H9 (cell line): ENCODE data around the gene STRA6. TPM values are rescaled to one million over a fixed set of nuclear protein-coding genes. Genes with fewer than 3 reads are reported as not detected.

Experiments
- DNase-seq: peaks from one replicate; pipeline ENCODE4 v3.0.0-alpha.2; 2017
- H2AFZ ChIP-seq: one replicate; pipeline ENCODE4 v1.6.1; 2013; ENCODE audit warnings: mild to moderate bottlenecking, low read length, control low read depth, moderate library complexity
- H2AK5ac ChIP-seq: 2 replicates; pipeline ENCODE4 v1.6.1; 2013; ENCODE audit warnings: low read length, control low read depth, mixed read lengths; ENCODE audit not compliant: insufficient read length
- H2BK120ac ChIP-seq: one replicate; pipeline ENCODE4 v1.6.1; 2013; ENCODE audit warnings: low read depth, mild to moderate bottlenecking, low read length, control low read depth, inconsistent platforms; ENCODE audit not compliant: poor library complexity, severe bottlenecking
- H2BK12ac ChIP-seq: 2 replicates; pipeline ENCODE4 v1.6.1; 2013; ENCODE audit warnings: low read length, control low read depth, mixed read lengths, low read depth; ENCODE audit not compliant: insufficient read length
- H2BK15ac ChIP-seq: 2 replicates; pipeline ENCODE4 v1.6.1; 2013; ENCODE audit warnings: low read depth, low read length, control low read depth
- H2BK20ac ChIP-seq: one replicate; pipeline ENCODE4 v1.6.1; 2013; ENCODE audit warnings: low read depth, mild to moderate bottlenecking, low read length, control low read depth, inconsistent platforms; ENCODE audit not compliant: poor library complexity, severe bottlenecking
- H2BK5ac ChIP-seq: 2 replicates; pipeline ENCODE4 v1.6.1; 2013; ENCODE audit warnings: low read length, control low read depth, mixed read lengths; ENCODE audit not compliant: insufficient read length
- H3K14ac ChIP-seq: 2 replicates; pipeline ENCODE4 v1.6.1; 2013; ENCODE audit warnings: low read length, control low read depth; ENCODE audit not compliant: insufficient read depth
- H3K18ac ChIP-seq: 2 replicates; pipeline ENCODE4 v1.6.1; 2013; ENCODE audit warnings: low read depth, mild to moderate bottlenecking, mixed read lengths, low read length, control low read depth; ENCODE audit not compliant: insufficient read length
- H3K23ac ChIP-seq: 2 replicates; pipeline ENCODE4 v1.6.1; 2013; ENCODE audit warnings: low read length, control low read depth, mixed read lengths, low read depth; ENCODE audit not compliant: insufficient read length
- H3K23me2 ChIP-seq: 2 replicates; pipeline ENCODE4 v1.6.1; 2013; ENCODE audit warnings: low read depth, mild to moderate bottlenecking, mixed read lengths, low read length, control low read depth; ENCODE audit not compliant: insufficient read length, poor library complexity, severe bottlenecking
- H3K27ac ChIP-seq: 2 replicates; pipeline ENCODE4 v1.5.1; 2013; ENCODE audit warnings: low read length, control low read depth, mixed read lengths, low read depth; ENCODE audit not compliant: insufficient read length
- H3K27me3 ChIP-seq: 2 replicates; pipeline ENCODE4 v1.6.1; 2013; ENCODE audit warnings: low read length, control low read depth, inconsistent platforms; ENCODE audit not compliant: insufficient read depth
- H3K4ac ChIP-seq: 2 replicates; pipeline ENCODE4 v1.6.1; 2013; ENCODE audit warnings: low read depth, mild to moderate bottlenecking, control low read depth, inconsistent platforms, low read length, moderate library complexity
- H3K4me1 ChIP-seq: 2 replicates; pipeline ENCODE4 v1.6.1; 2013; ENCODE audit warnings: low read length, control low read depth, inconsistent platforms; ENCODE audit not compliant: insufficient read depth
- H3K4me2 ChIP-seq: 2 replicates; pipeline ENCODE4 v1.6.1; 2013; ENCODE audit warnings: low read length, control low read depth, mixed read lengths; ENCODE audit not compliant: insufficient read length, insufficient read depth
- H3K56ac ChIP-seq: 2 replicates; pipeline ENCODE4 v1.6.1; 2013; ENCODE audit warnings: low read depth, mild to moderate bottlenecking, mixed read lengths, low read length, control low read depth; ENCODE audit not compliant: insufficient read length
- H3K79me1 ChIP-seq: 2 replicates; pipeline ENCODE4 v1.6.1; 2013; ENCODE audit warnings: low read depth, mild to moderate bottlenecking, moderate library complexity, low read length, control low read depth, inconsistent platforms; ENCODE audit not compliant: insufficient read depth, poor library complexity, severe bottlenecking
- H3K79me2 ChIP-seq: 2 replicates; pipeline ENCODE4 v1.6.1; 2013; ENCODE audit warnings: low read length, control low read depth, inconsistent platforms; ENCODE audit not compliant: insufficient read depth
- H3K9ac ChIP-seq: 2 replicates; pipeline ENCODE4 v1.6.1; 2013; ENCODE audit warnings: low read length, control low read depth, mixed read lengths; ENCODE audit not compliant: insufficient read length; ENCODE audit errors: extremely low read depth
- H3K9me3 ChIP-seq: one replicate; pipeline ENCODE4 v1.6.1; 2013; ENCODE audit warnings: low read depth, low read length, inconsistent platforms; ENCODE audit not compliant: control insufficient read depth
- H3T11ph ChIP-seq: one replicate; pipeline ENCODE4 v1.6.1; 2013; ENCODE audit warnings: mild to moderate bottlenecking, low read length, control low read depth, inconsistent platforms
- H4K20me1 ChIP-seq: one replicate; pipeline ENCODE4 v1.6.1; 2013; ENCODE audit not compliant: control insufficient read depth, insufficient read length, insufficient read depth
- H4K5ac ChIP-seq: 2 replicates; pipeline ENCODE4 v1.6.1; 2013; ENCODE audit warnings: low read depth, mild to moderate bottlenecking, mixed read lengths, low read length, control low read depth; ENCODE audit not compliant: insufficient read length
- H4K8ac ChIP-seq: replicated peaks from 2 replicates; pipeline ENCODE4 v1.6.1; 2013; ENCODE audit warnings: low read length, control low read depth, mixed read lengths, low read depth; ENCODE audit not compliant: insufficient read length
- H4K91ac ChIP-seq: 2 replicates; pipeline ENCODE4 v1.6.1; 2013; ENCODE audit warnings: low read depth, mild to moderate bottlenecking, moderate library complexity, mixed read lengths, low read length, control low read depth; ENCODE audit not compliant: insufficient read length
- H3K27ac Mint-ChIP-seq, 3 experiments: 2 replicates in 2 of 3; 3 replicates in 1 of 3; pipeline ENCODE4 v1.8.0; 2020 to 2021; ENCODE audit warnings: mixed read lengths in 3 of 3, mild to moderate bottlenecking in 1 of 3, moderate library complexity in 1 of 3
- H3K27me3 Mint-ChIP-seq: 2 replicates; pipeline ENCODE4 v1.8.0; 2021; ENCODE audit warnings: low read depth, mild to moderate bottlenecking, moderate library complexity, mixed read lengths
- H3K36me3 Mint-ChIP-seq, 3 experiments: 2 replicates in 2 of 3; 3 replicates in 1 of 3; pipeline ENCODE4 v1.8.0; 2020 to 2021; ENCODE audit warnings: low read depth in 3 of 3, mixed read lengths in 3 of 3; ENCODE audit not compliant: insufficient read depth in 1 of 3
- H3K4me1 Mint-ChIP-seq, 2 experiments: 2 replicates each; pipeline ENCODE4 v1.8.0; 2020; ENCODE audit warnings: mixed read lengths in 2 of 2
- H3K4me3 Mint-ChIP-seq, 2 experiments: 2 replicates in 1 of 2; 3 replicates in 1 of 2; pipeline ENCODE4 v1.8.0; 2020 to 2021; ENCODE audit warnings: mild to moderate bottlenecking in 2 of 2, mixed read lengths in 2 of 2, moderate library complexity in 1 of 2
- H3K9me3 Mint-ChIP-seq, 2 experiments: 2 replicates in 1 of 2; 3 replicates in 1 of 2; pipeline ENCODE4 v1.8.0; 2020; ENCODE audit warnings: mild to moderate bottlenecking in 2 of 2, mixed read lengths in 2 of 2, moderate library complexity in 1 of 2
- CTCF ChIP-seq: fragments of 200-600 bp; sonication (generic); conservative IDR thresholded peaks from 3 replicates; pipeline ENCODE4 v1.8.0; 2021; ENCODE audit warnings: antibody characterized with exemption, mild to moderate bottlenecking
- WGBS: extraction: QIAGEN DNeasy Blood & Tissue Kit; methylation state at CpG from one replicate; pipeline ENCODE4 v1.1.7; 2013; ENCODE audit warnings: missing lambda C conversion rate, low lambda C conversion rate, mixed read lengths; ENCODE audit not compliant: insufficient read length; ENCODE audit errors: extremely low coverage; 5-methylcytosine and 5-hydroxymethylcytosine counted together
- total RNA-seq: library from RNA; stranded (reverse); gene quantifications from 2 replicates; pipeline ENCODE4 v1.2.1, GENCODE V29; 2021

STRA6 gene
- total RNA-seq, 1 experiment from 2014 or later = 12.8 TPM

- Mint-ChIP-seq H3K27ac (no peak overlapping the region), H3K4me1 (peaks cover 54 to 67% of the 10 kb centered on the region in 2 experiments), H3K36me3 (peaks cover 0 to 1% (median 0%) of the 10 kb centered on the region in 3 experiments; a peak in 3 of 7 replicates), H3K9me3 (peaks cover 2 to 6% of the 10 kb centered on the region in 2 experiments; a peak in 2 of 5 replicates), H3K4me3 (peak overlapping the region in 1 of 2 experiments; percentile 78; a peak in 3 of 5 replicates), H3K27me3 (peaks cover 99% of the 10 kb centered on the region)
- no peaks in the 10 kb centered on the region for H3K79me2 ChIP-seq
- H3K56ac ChIP-seq = no peak overlapping the region
- H3K9ac ChIP-seq = no peak overlapping the region
- no peak overlapping the region for H2AK5ac ChIP-seq
- no peak overlapping the region for H4K5ac ChIP-seq
- peaks cover 26% of the 10 kb centered on the region for H3K23me2 ChIP-seq
- peak overlapping the region; percentile 82 for H3K4me2 ChIP-seq
- H3K27ac ChIP-seq = no peak overlapping the region
- H2BK5ac ChIP-seq = no peak overlapping the region
- H3K18ac ChIP-seq = no peak overlapping the region
- H3T11ph ChIP-seq = no peak overlapping the region
- peaks cover 4% of the 10 kb centered on the region for H4K20me1 ChIP-seq
- no peak overlapping the region for H3K4ac ChIP-seq
- WGBS = no CpG with 5 or more reads among the region's 28 CpGs
- no peak overlapping the region for H4K91ac ChIP-seq
- no peak overlapping the region for H2BK20ac ChIP-seq
- DNase-seq = no peak
- no peak overlapping the region for H2BK120ac ChIP-seq
- TF ChIP-seq CTCF = no peak
- no peaks in the 10 kb centered on the region for H3K9me3 ChIP-seq
- H3K79me1 ChIP-seq = no peaks in the 10 kb centered on the region
- H3K23ac ChIP-seq = no peak overlapping the region
- H2BK15ac ChIP-seq = no peak overlapping the region
- H3K14ac ChIP-seq = no peak overlapping the region; the same call in 1 of the 2 replicates
- H2AFZ ChIP-seq = no peak overlapping the region
- H3K4me1 ChIP-seq = no peaks in the 10 kb centered on the region; the same call in 1 of the 2 replicates
- no peak overlapping the region for H4K8ac ChIP-seq
- H2BK12ac ChIP-seq = no peak overlapping the region
- peaks cover 76% of the 10 kb centered on the region for H3K27me3 ChIP-seq
Observed at GRCh38 chr15:74130849-74131627, 71.5 kb downstream of the STRA6 start.
